ENCODE measurements around the gene ADRM1. TPM values are rescaled to one million over a fixed set of nuclear protein-coding genes. Genes with fewer than 3 reads are reported as not detected.

ADRM1 gene
- total and polyA plus RNA-seq, 2 of the 4 experiments (the other 2 are of a cell fraction) = 103 to 149 TPM

DNA sequence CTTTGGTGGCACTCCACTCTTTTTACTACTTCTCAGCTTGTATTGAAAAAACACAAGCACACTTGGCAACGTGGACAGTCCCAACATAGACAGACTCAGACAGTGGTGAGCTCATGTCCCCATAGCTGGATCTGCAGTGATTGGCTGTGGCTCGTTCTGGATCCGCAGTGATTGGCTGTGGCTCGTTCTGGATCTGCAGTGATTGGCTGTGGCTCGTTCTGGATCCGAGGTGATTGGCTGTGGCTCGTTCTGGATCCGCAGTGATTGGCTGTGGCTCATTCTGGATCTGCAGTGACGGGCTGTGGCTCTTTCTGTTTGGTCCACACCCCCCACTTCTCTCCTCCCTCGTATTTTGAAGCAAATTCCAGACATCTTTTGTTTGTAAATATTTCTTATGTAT lies 36.5 kb upstream of the ADRM1 start:
- Histone ChIP-seq H4K91ac (ENCODE audit: insufficient read depth, low read depth, low read length) (no peak overlapping the region), H2AK5ac (ENCODE audit: low read depth, low read length) (no peak overlapping the region), H3K4me3 (ENCODE audit: insufficient read depth, low read depth, low read length) (no peak overlapping the region), H3K4me2 (ENCODE audit: low read depth, low read length) (no peak overlapping the region), H4K20me1 (ENCODE audit: insufficient read depth, low read length) (peaks cover 9% of the 10 kb centered on the region), H4K5ac (ENCODE audit: low read depth, low read length) (no peak overlapping the region), H3K9me3 (ENCODE audit: control insufficient read depth, insufficient read depth, low read length) (peaks cover 2% of the 10 kb centered on the region), H3K4ac (ENCODE audit: low read depth, low read length) (no peak overlapping the region), H2BK20ac (ENCODE audit: low read depth, low read length) (no peak overlapping the region), H2AK9ac (replicated peaks; ENCODE audit: low read depth, low read length, poor library complexity) (no peak overlapping the region), H2AFZ (replicated peaks; ENCODE audit: low read length, poor library complexity) (no peak overlapping the region), H3K79me1 (ENCODE audit: low read depth in 1 of 2, low read length in 2 of 2) (peaks cover 20 to 21% of the 10 kb centered on the region in 2 experiments), H3K9ac (ENCODE audit: low read depth, low read length) (no peak overlapping the region), H3K27ac (ENCODE audit: insufficient read depth, low read length) (no peak overlapping the region), H3K36me3 (ENCODE audit: control insufficient read depth, insufficient read depth, low read length) (peaks cover 45% of the 10 kb centered on the region), H3K18ac (ENCODE audit: low read depth, low read length) (no peak overlapping the region), H3K9me1 (ENCODE audit: insufficient read depth, low read length) (no peaks in the 10 kb centered on the region), H2BK120ac (ENCODE audit: low read depth, low read length) (no peak overlapping the region), H4K8ac (ENCODE audit: low read depth in 2 of 2, low read length in 2 of 2) (no peak overlapping the region), H3K23ac (ENCODE audit: low read depth, low read length) (no peak overlapping the region), H2BK15ac (ENCODE audit: low read depth, low read length) (no peak overlapping the region), H2BK5ac (ENCODE audit: low read depth, low read length, poor library complexity, severe bottlenecking) (no peak overlapping the region), H3K27me3 (ENCODE audit: control insufficient read depth, insufficient read depth, low read length) (no peaks in the 10 kb centered on the region), H3K4me1 (ENCODE audit: control insufficient read depth, insufficient read depth, low read length) (no peaks in the 10 kb centered on the region), H3K14ac (replicated peaks; ENCODE audit: low read depth, low read length) (no peak overlapping the region), H3K56ac (ENCODE audit: extremely low read depth, insufficient read depth, low read length) (no peak overlapping the region)
- ChIA-PET CTCF (no interaction called here), POLR2A (ENCODE audit: unreplicated experiment) (no interaction called here)
- WGBS, 2 experiments (ENCODE audit: extremely low coverage in 2 of 2, insufficient read length in 1 of 2) = 100% methylated on average over 4 of the region's 10 CpGs; no CpG with 5 or more reads in 1 of the 2 experiments
- in situ Hi-C loops (cut with MboI; ENCODE audit: low sequenced_read_pairs) (no loop called here), intact Hi-C loops (cut with micrococcal nuclease) (no loop called here), dilution Hi-C loops (cut with HindIII; ENCODE audit: low sequenced_read_pairs, unreplicated experiment) (no loop called here)
- no TSS peak for BruUV-seq (replicated peaks)
- DNase-seq (no peak), ATAC-seq (ENCODE audit: low read depth) (no peak)
- no peak for TF ChIP-seq RCOR1 (IDR thresholded peaks at IDR 0.05; ENCODE audit: insufficient replicate concordance, low read length)
- TF ChIP-seq MAZ (IDR thresholded peaks at IDR 0.05; ENCODE audit: borderline replicate concordance, low read depth, low read length) = no peak
- no peak for TF ChIP-seq RFX5 (IDR thresholded peaks at IDR 0.05; ENCODE audit: low read depth, low read length)
- no peak for TF ChIP-seq NFE2L2 (IDR thresholded peaks at IDR 0.05; ENCODE audit: low read depth, low read length)
